Epithelial cell of proximal tubule (primary cell): ENCODE measurements around the gene DOK5. TPM values are rescaled to one million over a fixed set of nuclear protein-coding genes. Genes with fewer than 3 reads are reported as not detected.

Experiments
- DNase-seq: peaks from one replicate; pipeline ENCODE4 v3.0.0-alpha.2; 2011; ENCODE audit warnings: low read depth
- H3K4me3 ChIP-seq: 2 replicates; pipeline ENCODE4 v1.5.1; 2011; ENCODE audit warnings: low read depth, mild to moderate bottlenecking, low read length
- CTCF ChIP-seq: conservative IDR thresholded peaks from 2 replicates; pipeline ENCODE4 v1.5.1; 2012; ENCODE audit warnings: low read depth, mild to moderate bottlenecking, low read length
- total RNA-seq: library from RNA; depleted of rRNA; stranded (reverse); fragments of >200 nt; gene quantifications from 2 replicates; pipeline ENCODE4 v1.2.3, GENCODE V29; 2015

The DOK5 gene
- total RNA-seq, 1 donor from 2014 or later: 4.4 TPM

- no peak for DNase-seq
- H3K4me3 ChIP-seq: no peak overlapping the region
- no peak for TF ChIP-seq CTCF
Measured at GRCh38 chr20:54633374-54634355, 158.3 kb downstream of the DOK5 start.

DNA sequence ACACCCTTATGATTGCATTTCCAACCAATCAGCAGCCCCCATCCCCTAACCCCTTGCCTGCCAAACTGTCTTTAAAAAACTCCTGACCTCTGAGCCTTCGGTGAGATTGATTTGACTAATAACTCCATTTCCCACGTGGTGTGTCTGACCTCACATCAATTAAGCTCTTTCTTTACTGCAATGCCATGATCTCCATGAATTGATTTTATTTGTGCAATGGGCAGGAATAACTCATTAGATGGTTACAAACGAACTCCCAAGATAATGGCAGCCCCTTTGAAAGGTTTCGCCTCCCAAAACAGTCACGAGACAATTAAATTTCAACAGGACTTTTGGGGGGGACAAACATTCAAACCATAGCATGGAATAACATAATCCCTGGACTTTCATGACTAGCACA, 161.2 kb downstream of the DOK5 start:
- H3K4me3 ChIP-seq: no peak overlapping the region
- no peak for TF ChIP-seq CTCF
- DNase-seq: no peak

- TF ChIP-seq CTCF: no peak
- H3K4me3 ChIP-seq: no peak overlapping the region
- no peak for DNase-seq
Measured at GRCh38 chr20:54639941-54640340, 164.5 kb downstream of the DOK5 start.

DNA sequence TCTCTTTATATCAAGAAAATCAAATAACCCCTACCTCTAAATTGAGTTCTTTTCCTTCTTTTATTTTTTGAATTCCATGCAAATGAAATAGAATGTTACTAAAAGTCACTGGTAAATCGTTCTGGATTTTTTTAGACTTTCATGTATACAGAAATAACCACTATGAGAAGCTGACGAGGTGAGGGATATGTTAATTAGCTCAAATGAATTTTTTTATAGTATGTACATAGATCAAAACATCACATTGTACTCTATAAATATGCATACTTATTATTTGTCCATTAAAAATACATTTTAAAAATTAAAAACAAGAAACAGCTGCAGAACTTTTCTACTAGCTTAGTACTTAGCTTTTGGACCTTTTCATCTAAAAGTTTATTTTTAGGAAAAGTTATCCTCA, 165.4 kb downstream of the DOK5 start:
- no peak for DNase-seq
- H3K4me3 ChIP-seq: no peak overlapping the region
- no peak for TF ChIP-seq CTCF

DNA sequence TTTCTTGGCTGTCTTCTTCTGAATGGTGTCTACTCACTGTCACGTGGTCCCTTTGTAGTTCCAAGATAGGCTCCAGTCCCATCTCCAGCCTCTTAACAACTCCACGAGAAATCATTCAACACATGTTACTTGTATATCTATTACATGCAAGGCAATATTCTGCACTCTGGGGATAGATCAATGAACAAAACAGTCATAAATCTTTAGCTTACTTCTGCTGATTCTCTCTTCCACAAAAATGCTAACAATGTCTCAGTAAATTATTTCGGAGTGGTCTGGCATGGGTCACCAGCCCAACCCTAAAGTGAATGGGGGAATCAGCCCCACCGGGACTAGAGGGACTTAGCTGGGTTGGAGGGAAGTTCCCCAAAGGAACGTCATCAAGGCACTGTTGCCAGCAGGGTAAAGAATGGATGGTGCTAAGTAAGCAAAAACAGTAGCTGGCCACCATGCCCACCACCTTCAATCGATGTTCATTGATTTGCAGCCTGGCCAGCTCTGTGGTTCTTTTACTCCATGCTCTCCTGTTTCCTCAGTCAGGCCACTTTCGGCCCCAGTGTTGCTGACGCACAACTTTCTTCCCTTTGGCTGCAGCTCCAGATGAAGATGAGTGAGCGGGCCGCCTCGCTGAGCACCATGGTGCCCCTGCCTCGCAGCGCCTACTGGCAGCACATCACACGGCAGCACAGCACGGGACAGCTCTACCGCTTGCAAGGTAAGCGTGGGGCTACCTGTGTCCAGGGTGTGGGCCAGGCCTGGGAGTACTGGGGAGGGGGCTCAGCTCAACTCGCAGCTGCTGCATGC, 167.7 kb downstream of the DOK5 start:
- no peak for DNase-seq
- no peak for TF ChIP-seq CTCF
- H3K4me3 ChIP-seq: no peak overlapping the region

GRCh38 chr20:54643761-54644160, 168.4 kb downstream of the DOK5 start:
- TF ChIP-seq CTCF: no peak
- H3K4me3 ChIP-seq: no peak overlapping the region
- no peak for DNase-seq
